Naive thymus-derived CD4-positive, alpha-beta T cell (primary cell): ENCODE results near the gene CHIA. TPM values are rescaled to one million over a fixed set of nuclear protein-coding genes. Genes with fewer than 3 reads are reported as not detected.
A peak's percentile ranks its signal among the peaks of the same experiment; 100 is the strongest.

Source experiments
- ATAC-seq: fragments of 150-1000 bp; cut with Tn5 transposase; 2 replicates; pipeline ENCODE4 v1.10.0; 2021; ENCODE audit warnings: mild to moderate bottlenecking, moderate library complexity
- CTCF ChIA-PET: fragments of 350-600 bp; sonication (Branson Sonifier 250); formaldehyde crosslinking; loops from one replicate; lab custom pipeline; 2021; ENCODE audit warnings: antibody characterized with exemption; lab: Charles Lee
- POLR2A ChIA-PET: fragments of 350-600 bp; sonication (Branson Sonifier 250); formaldehyde crosslinking; loops from one replicate; lab custom pipeline; 2021; ENCODE audit warnings: antibody characterized with exemption, inconsistent platforms; lab: Charles Lee
- DNase-seq, 9 donors: peaks; one replicate each; pipeline versions ENCODE4 v3.0.0 to v3.0.0-alpha.2; 2020 to 2022; ENCODE audit warnings: mixed read lengths in 1 of 9
- H3K27ac ChIP-seq: one replicate; pipeline ENCODE4 v1.7.0; 2013; ENCODE audit warnings: mild to moderate bottlenecking, low read depth, low read length, moderate library complexity
- H3K27me3 ChIP-seq, 2 donors: one replicate each; pipeline ENCODE4 v1.7.0; 2013; ENCODE audit warnings: low read length in 2 of 2, mild to moderate bottlenecking in 2 of 2, moderate library complexity in 2 of 2; ENCODE audit not compliant: control insufficient read depth in 2 of 2, insufficient read depth in 2 of 2
- H3K36me3 ChIP-seq, 3 experiments: 1 replicate in 2 of 3; 2 replicates in 1 of 3; pipeline ENCODE4 v1.7.0; 2013; ENCODE audit warnings: low read length in 3 of 3, mild to moderate bottlenecking in 3 of 3, moderate library complexity in 1 of 3; ENCODE audit not compliant: insufficient read depth in 3 of 3, control insufficient read depth in 2 of 3
- H3K4me1 ChIP-seq, 2 donors: one replicate each; pipeline ENCODE4 v1.7.0; 2013; ENCODE audit warnings: low read length in 2 of 2, mild to moderate bottlenecking in 2 of 2, moderate library complexity in 1 of 2; ENCODE audit not compliant: control insufficient read depth in 2 of 2, insufficient read depth in 2 of 2
- H3K4me3 ChIP-seq: 2 replicates; pipeline ENCODE4 v1.7.0; 2013; ENCODE audit warnings: mild to moderate bottlenecking, low read length
- H3K9me3 ChIP-seq, 3 experiments: 1 replicate in 2 of 3; 2 replicates in 1 of 3; pipeline ENCODE4 v1.7.0; 2013; ENCODE audit warnings: low read length in 3 of 3; ENCODE audit not compliant: control insufficient read depth in 2 of 3
- H3K27ac Mint-ChIP-seq, 9 donors: one replicate each; pipeline ENCODE4 v1.8.0; 2020 to 2022; ENCODE audit warnings: mixed read lengths in 9 of 9, mild to moderate bottlenecking in 8 of 9, moderate library complexity in 5 of 9, inconsistent platforms in 2 of 9
- H3K27me3 Mint-ChIP-seq, 5 donors: one replicate each; pipeline ENCODE4 v1.8.0; 2021 to 2022; ENCODE audit warnings: mixed read lengths in 5 of 5, mild to moderate bottlenecking in 1 of 5
- H3K36me3 Mint-ChIP-seq, 5 donors: one replicate each; pipeline ENCODE4 v1.8.0; 2020 to 2022; ENCODE audit warnings: mixed read lengths in 5 of 5, mild to moderate bottlenecking in 3 of 5, inconsistent platforms in 1 of 5
- H3K4me1 Mint-ChIP-seq, 7 donors: one replicate each; pipeline ENCODE4 v1.8.0; 2020 to 2022; ENCODE audit warnings: mixed read lengths in 7 of 7, mild to moderate bottlenecking in 3 of 7, inconsistent platforms in 1 of 7
- H3K4me3 Mint-ChIP-seq, 10 donors: one replicate each; pipeline ENCODE4 v1.8.0; 2020 to 2022; ENCODE audit warnings: mild to moderate bottlenecking in 10 of 10, mixed read lengths in 10 of 10, moderate library complexity in 6 of 10, inconsistent platforms in 2 of 10
- H3K9me3 Mint-ChIP-seq, 11 donors: one replicate each; pipeline ENCODE4 v1.8.0; 2020 to 2022; ENCODE audit warnings: mixed read lengths in 11 of 11, mild to moderate bottlenecking in 4 of 11, inconsistent platforms in 1 of 11, moderate library complexity in 1 of 11
- intact Hi-C, 2 donors: fragments of 100-400 bp; cut with micrococcal nuclease; formaldehyde crosslinking; loops; one replicate each; pipeline ENCODE4 v1.15.1; 2023
- polyA plus RNA-seq, 2 donors: library from polyadenylated mRNA; unstranded; fragments of 300-500 nt; fragmentation: Illumina TruSeq; gene quantifications; one replicate each; pipeline ENCODE4 v1.2.3, GENCODE V29; 2021
- total RNA-seq, 6 experiments: library from RNA in 5 of 6; stranded (reverse) in 5 of 6; gene quantifications; 1 replicate in 5 of 6; 2 replicates in 1 of 6; pipeline ENCODE4 v1.2.3 and lab custom pipeline; 2021 to 2026

Gene CHIA
- total and polyA plus RNA-seq, 7 experiments from 2014 or later, result not detected

DNA sequence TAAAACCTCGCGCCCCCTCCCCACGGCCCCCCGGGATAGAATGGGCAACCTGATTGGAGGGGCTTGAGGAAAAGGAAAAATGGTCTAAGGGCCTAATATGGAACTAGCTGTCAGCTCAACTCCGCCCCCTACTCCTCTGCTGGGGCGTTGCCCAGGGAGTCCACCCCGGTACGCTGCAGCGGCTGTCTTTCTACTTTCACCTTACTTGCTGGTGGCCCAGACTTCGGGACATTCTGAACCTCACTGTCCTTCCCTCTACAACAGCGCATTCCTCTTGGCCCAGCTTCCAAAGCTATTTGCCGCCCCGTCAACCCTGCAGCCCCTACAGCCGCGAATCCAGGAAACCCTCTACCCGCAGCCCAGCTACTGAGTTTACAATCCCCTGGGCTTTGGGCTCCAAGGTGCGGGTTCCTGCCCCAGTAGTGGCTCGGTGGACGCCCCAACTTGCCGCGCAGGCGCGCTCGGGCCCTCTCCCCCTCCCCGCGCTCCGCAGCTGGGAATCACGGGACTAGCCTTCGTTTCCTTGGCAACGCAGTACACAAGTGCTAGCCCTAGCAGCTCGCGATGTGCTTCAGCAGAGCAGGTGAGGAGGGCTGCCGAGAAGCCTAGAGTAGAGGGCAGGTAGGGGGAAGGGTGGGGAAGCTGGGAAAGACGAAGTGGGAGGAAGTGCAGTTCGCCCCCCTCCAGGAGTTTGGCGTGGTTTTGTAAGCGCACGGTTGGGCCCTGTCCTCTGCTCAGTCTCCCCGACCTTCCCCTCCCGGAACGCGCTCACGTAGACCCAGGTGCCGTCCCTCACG is 55.6 kb downstream of the CHIA start:
- CTCF ChIA-PET, result interaction anchor here (0.6 to 1.7 kb wide), 5 partner anchors 12 to 305 kb away, joined by 3 to 6 read pairs (median 3); no protein-coding TSS in a partner anchor

DNA sequence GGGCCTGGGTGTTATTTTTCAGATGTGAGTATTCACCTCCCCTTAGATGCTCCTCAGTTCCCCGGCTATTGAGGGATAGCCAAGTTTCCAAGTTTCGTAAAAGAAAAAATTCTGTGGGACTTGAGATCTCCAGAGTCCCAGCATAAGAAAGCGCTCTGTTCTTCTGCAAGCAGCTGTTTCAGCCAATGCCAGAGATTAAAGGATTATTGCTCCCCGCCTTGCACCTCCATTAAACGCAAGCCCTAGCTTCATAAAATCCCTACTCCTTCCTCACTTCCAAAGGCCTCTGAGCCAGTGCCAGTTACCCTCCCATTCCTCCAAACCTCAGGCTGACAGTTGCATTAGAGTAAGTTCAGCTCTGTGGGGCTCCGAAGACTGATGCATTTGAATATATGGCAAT is 56.4 kb downstream of the CHIA start:
- DNase-seq, result no peak
- intact Hi-C loops, result loop anchor here (2.0 to 5.0 kb wide), 7 partner anchors 60 to 410 kb away; partner anchors contain the start of genes ATP5PB (in 1 of the 2), CEPT1 (in 1 of the 2), DDX20 (in 1 of the 2) and DENND2D (in 1 of the 2)
- peaks cover 0 to 17% (median 0%) of the 10 kb centered on the region in 5 donors for H3K27me3 Mint-ChIP-seq
- H3K36me3 Mint-ChIP-seq, result no peaks in the 10 kb centered on the region
- Histone ChIP-seq H3K9me3 (no peaks in the 10 kb centered on the region), H3K36me3 (no peaks in the 10 kb centered on the region), H3K4me3 (peak overlapping the region; percentile 90), H3K27me3 (no peaks in the 10 kb centered on the region), H3K27ac (peak overlapping the region; percentile 61), H3K4me1 (peaks cover 5 to 9% of the 10 kb centered on the region in 2 donors)
- H3K9me3 Mint-ChIP-seq, result no peaks in the 10 kb centered on the region
- ATAC-seq, result no peak
- H3K4me3 Mint-ChIP-seq, result peak overlapping the region; percentile 85 to 97 (median 92)
- peak overlapping the region; percentile 38 to 97 (median 90) for H3K27ac Mint-ChIP-seq
- ChIA-PET POLR2A (interaction anchor here (0.8 to 1.5 kb wide), 5 partner anchors 27 to 148 kb away, joined by 3 to 4 read pairs (median 3); no protein-coding TSS in a partner anchor), CTCF (interaction anchor here (0.7 to 0.8 kb wide), 2 partner anchors 33 to 306 kb away, joined by 3 read pairs; no protein-coding TSS in a partner anchor)
- peaks cover 13 to 26% (median 19%) of the 10 kb centered on the region in 7 donors for H3K4me1 Mint-ChIP-seq

More for the DNA sequence above, 55.6 kb downstream of the CHIA start:
- Histone ChIP-seq H3K27ac (peak overlapping the region; percentile 61), H3K9me3 (no peaks in the 10 kb centered on the region), H3K4me1 (peaks cover 5 to 9% of the 10 kb centered on the region in 2 donors), H3K36me3 (no peaks in the 10 kb centered on the region), H3K27me3 (no peaks in the 10 kb centered on the region), H3K4me3 (peak overlapping the region; percentile 90)
- POLR2A ChIA-PET, result interaction anchor here (0.6 to 1.4 kb wide), 8 partner anchors 26 to 316 kb away, joined by 3 to 4 read pairs (median 4); partner anchors contain the start of gene DRAM2
- Mint-ChIP-seq H3K36me3 (no peaks in the 10 kb centered on the region), H3K4me3 (peak overlapping the region; percentile 85 to 97 (median 92)), H3K9me3 (no peaks in the 10 kb centered on the region), H3K27ac (peak overlapping the region; percentile 38 to 97 (median 90)), H3K4me1 (peaks cover 13 to 26% (median 19%) of the 10 kb centered on the region in 7 donors), H3K27me3 (peaks cover 0 to 19% (median 0%) of the 10 kb centered on the region in 5 donors)
- intact Hi-C loops, result loop anchor here (1.0 to 5.0 kb wide), 9 partner anchors 53 to 411 kb away; partner anchors contain the start of genes CEPT1 (in 2 of the 2), DRAM2 (in 2 of the 2), ATP5PB (in 1 of the 2) and DDX20 (in 1 of the 2)
- DNase-seq (peak; percentile 74 to 94 (median 92)), ATAC-seq (peak; percentile 94)

DNA sequence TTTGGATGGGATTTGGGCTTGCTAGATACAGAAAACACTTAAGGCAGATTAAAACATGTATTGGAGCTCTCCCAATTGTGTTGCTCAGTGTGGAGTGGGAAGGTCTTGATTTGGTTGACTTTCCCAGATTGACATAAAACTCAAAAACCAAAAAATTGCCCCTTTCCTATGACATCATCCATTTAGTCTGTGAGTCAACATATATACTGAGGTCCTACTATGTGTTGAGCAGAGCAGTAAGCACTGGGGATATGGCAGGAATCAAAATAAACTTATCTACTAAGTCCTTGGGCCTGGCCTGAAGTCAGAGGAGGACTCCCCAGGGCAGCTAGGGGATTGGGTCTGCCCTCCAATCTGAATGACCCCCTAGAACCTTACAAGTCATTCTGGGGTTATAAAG is 61.0 kb downstream of the CHIA start:
- ATAC-seq, result no peak
- no peak overlapping the region for H3K4me3 Mint-ChIP-seq
- H3K9me3 ChIP-seq, result no peaks in the 10 kb centered on the region

DNA sequence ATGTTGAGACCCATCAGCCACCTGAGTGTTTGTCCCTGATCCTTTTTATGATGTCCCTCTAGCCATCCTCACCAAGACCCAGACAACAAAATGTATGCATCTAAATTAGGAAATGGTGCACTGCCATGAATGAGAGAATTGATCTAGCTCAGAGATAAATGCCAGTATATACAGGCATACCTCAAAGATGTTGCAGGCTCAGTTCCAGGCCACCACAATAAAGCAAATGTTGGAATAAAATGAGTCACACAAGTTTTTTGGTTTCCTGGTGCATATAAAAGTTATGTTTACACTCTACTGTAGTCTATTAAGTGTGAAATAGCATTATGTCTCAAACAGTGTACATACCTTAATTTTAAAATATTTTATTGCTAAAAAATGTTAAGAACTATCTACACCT is 63.9 kb downstream of the CHIA start:
- DNase-seq (peak in 2 of 9 donors; percentile 13 to 16), ATAC-seq (peak; percentile 50)
- Mint-ChIP-seq H3K27ac (peak overlapping the region in 3 of 9 donors; percentile 33 to 84 (median 70)), H3K4me1 (peaks cover 7 to 26% (median 19%) of the 10 kb centered on the region in 7 donors), H3K36me3 (peaks cover 0 to 2% (median 0%) of the 10 kb centered on the region in 5 donors), H3K27me3 (peaks cover 0 to 8% (median 0%) of the 10 kb centered on the region in 5 donors), H3K9me3 (peaks cover 0 to 5% (median 0%) of the 10 kb centered on the region in 11 donors), H3K4me3 (peak overlapping the region in 3 of 10 donors; percentile 4 to 26 (median 25))
- Histone ChIP-seq H3K27me3 (no peaks in the 10 kb centered on the region), H3K4me3 (no peak overlapping the region), H3K27ac (no peak overlapping the region), H3K9me3 (no peaks in the 10 kb centered on the region), H3K4me1 (peaks cover 0 to 7% of the 10 kb centered on the region in 2 donors), H3K36me3 (no peaks in the 10 kb centered on the region)
- ChIA-PET CTCF (no interaction called here), POLR2A (no interaction called here)
- intact Hi-C loops, result no loop called here

More for the DNA sequence above, 61.0 kb downstream of the CHIA start:
- Mint-ChIP-seq H3K27ac (no peak overlapping the region), H3K9me3 (peaks cover 0 to 5% (median 0%) of the 10 kb centered on the region in 11 donors), H3K27me3 (peaks cover 0 to 10% (median 0%) of the 10 kb centered on the region in 5 donors), H3K4me1 (peaks cover 12 to 33% (median 25%) of the 10 kb centered on the region in 7 donors), H3K36me3 (peaks cover 0 to 2% (median 0%) of the 10 kb centered on the region in 5 donors)
- CTCF ChIA-PET, result no interaction called here
- Histone ChIP-seq H3K27ac (no peak overlapping the region), H3K36me3 (no peaks in the 10 kb centered on the region), H3K27me3 (no peaks in the 10 kb centered on the region), H3K4me3 (no peak overlapping the region), H3K4me1 (peaks cover 0 to 8% of the 10 kb centered on the region in 2 donors)
- POLR2A ChIA-PET, result interaction anchor here (1.2 kb wide), 1 partner anchor 152 kb away, joined by 3 read pairs; no protein-coding TSS in a partner anchor
- intact Hi-C loops, result no loop called here
- no peak for DNase-seq

DNA sequence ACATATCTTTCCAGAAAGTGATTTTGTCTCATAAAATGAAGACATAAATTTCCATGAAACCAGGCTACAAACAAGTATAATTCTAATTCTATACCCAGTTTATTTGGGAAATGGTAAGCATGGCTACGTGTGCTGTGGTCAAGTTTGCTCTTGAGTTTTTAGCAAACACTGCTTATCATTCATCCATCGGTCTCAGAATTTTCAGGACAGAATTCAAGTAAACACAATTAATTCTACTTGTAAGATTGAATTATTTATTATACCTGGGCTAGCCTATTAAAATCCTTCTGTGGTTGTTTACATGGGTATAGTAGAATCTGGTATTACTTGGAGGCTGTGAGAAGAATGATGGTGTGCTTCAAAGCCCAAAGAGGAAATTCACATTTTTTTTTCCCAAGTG is 68.3 kb downstream of the CHIA start:
- H3K4me1 Mint-ChIP-seq, result peaks cover 7 to 21% (median 16%) of the 10 kb centered on the region in 7 donors
- intact Hi-C loops, result no loop called here
- CTCF ChIA-PET, result no interaction called here
- peaks cover 0 to 5% (median 0%) of the 10 kb centered on the region in 11 donors for H3K9me3 Mint-ChIP-seq
- H3K27me3 Mint-ChIP-seq, result peaks cover 0 to 6% (median 2%) of the 10 kb centered on the region in 5 donors
- no peak overlapping the region for H3K27ac Mint-ChIP-seq
- no peak for ATAC-seq
- no peaks in the 10 kb centered on the region for H3K27me3 ChIP-seq
- H3K36me3 Mint-ChIP-seq, result peaks cover 0 to 2% (median 0%) of the 10 kb centered on the region in 5 donors
- no peak for DNase-seq
- POLR2A ChIA-PET, result no interaction called here
- no peak overlapping the region for H3K27ac ChIP-seq
- H3K4me1 ChIP-seq, result peaks cover 0 to 7% of the 10 kb centered on the region in 2 donors
- no peaks in the 10 kb centered on the region for H3K9me3 ChIP-seq
- no peak overlapping the region for H3K4me3 Mint-ChIP-seq
- no peaks in the 10 kb centered on the region for H3K36me3 ChIP-seq
- no peak overlapping the region for H3K4me3 ChIP-seq

DNA sequence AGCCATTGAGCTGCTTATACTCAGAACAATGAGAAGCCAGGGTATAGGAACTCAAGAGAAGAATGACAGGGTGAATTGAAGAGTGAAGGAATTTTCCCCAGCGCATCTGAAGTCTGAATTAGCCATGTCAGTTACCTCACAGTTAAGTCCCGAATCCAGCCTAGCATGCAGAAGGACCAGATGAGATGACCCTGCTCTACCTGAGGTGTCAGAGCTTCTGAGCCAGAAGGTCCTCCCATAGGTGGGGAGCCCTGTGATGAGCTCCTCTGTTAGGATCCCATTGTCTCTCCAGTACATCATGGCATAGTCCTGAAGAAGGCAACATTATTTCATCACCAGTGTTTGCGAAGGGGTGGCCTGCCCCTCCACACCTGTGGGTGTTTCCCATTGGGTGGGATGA is 68.7 kb downstream of the CHIA start:
- intact Hi-C loops, result no loop called here
- ChIA-PET CTCF (no interaction called here), POLR2A (no interaction called here)
- ATAC-seq (no peak), DNase-seq (no peak)
- Histone ChIP-seq H3K4me3 (no peak overlapping the region), H3K4me1 (peaks cover 0 to 7% of the 10 kb centered on the region in 2 donors), H3K9me3 (no peaks in the 10 kb centered on the region), H3K27me3 (no peaks in the 10 kb centered on the region), H3K27ac (no peak overlapping the region), H3K36me3 (no peaks in the 10 kb centered on the region)
- Mint-ChIP-seq H3K36me3 (peaks cover 0 to 2% (median 0%) of the 10 kb centered on the region in 5 donors), H3K9me3 (peaks cover 0 to 5% (median 0%) of the 10 kb centered on the region in 11 donors), H3K4me3 (no peak overlapping the region), H3K4me1 (peaks cover 5 to 19% (median 12%) of the 10 kb centered on the region in 7 donors), H3K27ac (no peak overlapping the region), H3K27me3 (peaks cover 0 to 7% (median 5%) of the 10 kb centered on the region in 5 donors)
